HEK293 (cell line): Measurements from ENCODE around the gene MRPL11.

Experiments used
- BCL11A ChIP-seq: fragments of 450-650 bp; formaldehyde crosslinking; IDR thresholded peaks from 2 replicates; pipeline ENCODE4 v1.5.1; 2016; ENCODE audit warnings: low read depth, missing biosample characterization, missing genetic modification characterization
- KLF16 ChIP-seq: fragments of 450-650 bp; formaldehyde crosslinking; IDR thresholded peaks from 2 replicates; pipeline ENCODE4 v1.5.1; 2017; ENCODE audit warnings: missing biosample characterization, missing genetic modification characterization
- MZF1 ChIP-seq: fragments of 450-650 bp; formaldehyde crosslinking; IDR thresholded peaks from 2 replicates; pipeline ENCODE4 v1.5.1; 2017; ENCODE audit warnings: missing biosample characterization, missing genetic modification characterization, borderline replicate concordance
- ZNF433 ChIP-seq: fragments of 450-650 bp; formaldehyde crosslinking; IDR thresholded peaks from 2 replicates; pipeline ENCODE4 v1.5.1; 2016; ENCODE audit warnings: missing biosample characterization, missing genetic modification characterization, low read depth
- TF ChIP-seq, protein P1 (sequence below): fragments of 450-650 bp; formaldehyde crosslinking; IDR thresholded peaks from 2 replicates; pipeline ENCODE4 v1.5.1; 2016; ENCODE audit warnings: missing biosample characterization, missing genetic modification characterization
- TF ChIP-seq, protein P2 (sequence below): fragments of 450-650 bp; IDR thresholded peaks from 2 replicates; pipeline ENCODE4 v1.5.1; 2018; ENCODE audit warnings: missing biosample characterization, missing genetic modification characterization

DNA sequence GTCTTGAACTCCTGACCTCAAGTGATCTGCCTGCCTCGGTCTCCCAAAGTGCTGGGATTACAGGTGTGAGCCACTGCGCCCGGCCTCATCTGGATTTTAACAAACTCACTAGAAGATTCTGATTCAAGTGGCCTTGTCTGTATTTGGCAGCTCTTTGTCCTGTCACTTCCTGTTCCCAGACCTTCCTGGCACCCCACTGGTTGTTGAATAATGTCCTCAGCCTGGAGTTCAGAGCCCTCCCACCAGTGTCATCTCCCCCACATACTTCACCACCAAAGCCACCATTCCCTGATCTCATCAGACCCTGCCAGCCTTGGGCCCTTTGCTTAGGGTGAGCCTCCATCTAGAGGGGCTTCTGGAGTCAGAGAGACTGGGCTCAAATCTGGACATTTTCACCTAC is 31.4 kb upstream of the MRPL11 start:
- no peak for TF ChIP-seq BCL11A (tag by site-specific recombination)
- TF ChIP-seq, protein P1, sequence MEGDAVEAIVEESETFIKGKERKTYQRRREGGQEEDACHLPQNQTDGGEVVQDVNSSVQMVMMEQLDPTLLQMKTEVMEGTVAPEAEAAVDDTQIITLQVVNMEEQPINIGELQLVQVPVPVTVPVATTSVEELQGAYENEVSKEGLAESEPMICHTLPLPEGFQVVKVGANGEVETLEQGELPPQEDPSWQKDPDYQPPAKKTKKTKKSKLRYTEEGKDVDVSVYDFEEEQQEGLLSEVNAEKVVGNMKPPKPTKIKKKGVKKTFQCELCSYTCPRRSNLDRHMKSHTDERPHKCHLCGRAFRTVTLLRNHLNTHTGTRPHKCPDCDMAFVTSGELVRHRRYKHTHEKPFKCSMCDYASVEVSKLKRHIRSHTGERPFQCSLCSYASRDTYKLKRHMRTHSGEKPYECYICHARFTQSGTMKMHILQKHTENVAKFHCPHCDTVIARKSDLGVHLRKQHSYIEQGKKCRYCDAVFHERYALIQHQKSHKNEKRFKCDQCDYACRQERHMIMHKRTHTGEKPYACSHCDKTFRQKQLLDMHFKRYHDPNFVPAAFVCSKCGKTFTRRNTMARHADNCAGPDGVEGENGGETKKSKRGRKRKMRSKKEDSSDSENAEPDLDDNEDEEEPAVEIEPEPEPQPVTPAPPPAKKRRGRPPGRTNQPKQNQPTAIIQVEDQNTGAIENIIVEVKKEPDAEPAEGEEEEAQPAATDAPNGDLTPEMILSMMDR = no peak
- TF ChIP-seq, protein P2, sequence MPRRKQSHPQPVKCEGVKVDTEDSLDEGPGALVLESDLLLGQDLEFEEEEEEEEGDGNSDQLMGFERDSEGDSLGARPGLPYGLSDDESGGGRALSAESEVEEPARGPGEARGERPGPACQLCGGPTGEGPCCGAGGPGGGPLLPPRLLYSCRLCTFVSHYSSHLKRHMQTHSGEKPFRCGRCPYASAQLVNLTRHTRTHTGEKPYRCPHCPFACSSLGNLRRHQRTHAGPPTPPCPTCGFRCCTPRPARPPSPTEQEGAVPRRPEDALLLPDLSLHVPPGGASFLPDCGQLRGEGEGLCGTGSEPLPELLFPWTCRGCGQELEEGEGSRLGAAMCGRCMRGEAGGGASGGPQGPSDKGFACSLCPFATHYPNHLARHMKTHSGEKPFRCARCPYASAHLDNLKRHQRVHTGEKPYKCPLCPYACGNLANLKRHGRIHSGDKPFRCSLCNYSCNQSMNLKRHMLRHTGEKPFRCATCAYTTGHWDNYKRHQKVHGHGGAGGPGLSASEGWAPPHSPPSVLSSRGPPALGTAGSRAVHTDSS (tag by site-specific recombination) = no peak
- TF ChIP-seq MZF1 = no peak
- no peak for TF ChIP-seq ZNF433 (tag by site-specific recombination)
- no peak for TF ChIP-seq KLF16 (tag by site-specific recombination)
